H1 (cell line): ENCODE data around the gene PSORS1C1. TPM values are rescaled to one million over a fixed set of nuclear protein-coding genes. Genes with fewer than 3 reads are reported as not detected.

ENCODE experiments used
- CTCF ChIA-PET: fragments of 300-600 bp; sonication (Branson Sonifier 250); formaldehyde crosslinking; loops from one replicate; lab custom pipeline; 2021; ENCODE audit not compliant: partially characterized antibody; lab: Charles Lee
- POLR2A ChIA-PET: fragments of 300-600 bp; sonication (Branson Sonifier 250); formaldehyde crosslinking; loops from one replicate; lab custom pipeline; 2021; ENCODE audit warnings: inconsistent platforms; ENCODE audit not compliant: partially characterized antibody; lab: Charles Lee
- DNase-seq, 2 experiments: peaks; one replicate each; pipeline versions ENCODE4 v3.0.0 to v3.0.0-alpha.2; 2010 to 2022; ENCODE audit warnings: low spot score in 2 of 2, low read depth in 1 of 2, mixed read lengths in 1 of 2
- FAIRE-seq: peaks from 2 replicates; lab custom pipeline; 2011; peaks lifted over from hg19 to GRCh38; lab: Jason Lieb, UNC
- H2AFZ ChIP-seq: 2 replicates; pipeline ENCODE4 v1.8.1; 2012; ENCODE audit warnings: low read length, inconsistent platforms
- H2AK5ac ChIP-seq: 2 replicates; pipeline ENCODE4 v1.6.1; 2013; ENCODE audit warnings: low read depth, low read length
- H2BK120ac ChIP-seq: replicated peaks from 2 replicates; pipeline ENCODE3; 2013; ENCODE audit warnings: low read depth, low read length, inconsistent platforms
- H2BK12ac ChIP-seq: 2 replicates; pipeline ENCODE4 v1.6.1; 2013; ENCODE audit warnings: low read depth, low read length
- H2BK15ac ChIP-seq: 2 replicates; pipeline ENCODE4 v1.6.1; 2013; ENCODE audit warnings: low read length
- H2BK20ac ChIP-seq: 2 replicates; pipeline ENCODE4 v1.6.1; 2013; ENCODE audit warnings: low read length
- H2BK5ac ChIP-seq: 2 replicates; pipeline ENCODE4 v1.6.1; 2013; ENCODE audit warnings: low read depth, low read length
- H3K14ac ChIP-seq: 2 replicates; pipeline ENCODE4 v1.6.1; 2013; ENCODE audit warnings: inconsistent platforms; ENCODE audit not compliant: insufficient read length
- H3K18ac ChIP-seq: 2 replicates; pipeline ENCODE4 v1.6.1; 2013; ENCODE audit warnings: low read length; ENCODE audit errors: extremely low read depth
- H3K23ac ChIP-seq: 2 replicates; pipeline ENCODE4 v1.6.1; 2013; ENCODE audit warnings: inconsistent platforms; ENCODE audit not compliant: insufficient read length
- H3K23me2 ChIP-seq: 2 replicates; pipeline ENCODE4 v1.6.1; 2013; ENCODE audit warnings: low read depth, low read length
- H3K27ac ChIP-seq: 2 replicates; pipeline ENCODE4 v1.6.1; 2011; ENCODE audit warnings: low read depth, low read length, inconsistent platforms
- H3K27me3 ChIP-seq, 4 experiments: replicated peaks in 1 of 4; 1 replicate in 1 of 4; 2 replicates in 3 of 4; pipeline versions ENCODE4 v1.6.1 to v1.8.1; 2011 to 2013; ENCODE audit warnings: low read length in 3 of 4, mild to moderate bottlenecking in 3 of 4, inconsistent platforms in 2 of 4, mixed read lengths in 2 of 4, moderate library complexity in 1 of 4; ENCODE audit not compliant: control insufficient read depth in 3 of 4, insufficient read depth in 3 of 4; ENCODE audit errors: extremely low read depth in 1 of 4
- H3K36me3 ChIP-seq, 4 experiments: 2 replicates each; pipeline versions ENCODE4 v1.6.1 to v1.8.1; 2011 to 2013; ENCODE audit warnings: mild to moderate bottlenecking in 4 of 4, low read length in 3 of 4, moderate library complexity in 2 of 4, control low read depth in 1 of 4, inconsistent platforms in 1 of 4; ENCODE audit not compliant: insufficient read depth in 4 of 4, control insufficient read depth in 2 of 4
- H3K4ac ChIP-seq: replicated peaks from 2 replicates; pipeline ENCODE3; 2013; ENCODE audit warnings: low read length, low read depth, mixed read lengths, inconsistent platforms; ENCODE audit not compliant: insufficient read length
- H3K4me1 ChIP-seq, 4 experiments: replicated peaks in 1 of 4; 1 replicate in 1 of 4; 2 replicates in 3 of 4; pipeline versions ENCODE4 v1.6.1 to v1.8.1; 2011 to 2013; ENCODE audit warnings: low read length in 3 of 4, inconsistent platforms in 2 of 4, mixed read lengths in 1 of 4; ENCODE audit not compliant: insufficient read depth in 4 of 4, control insufficient read depth in 3 of 4
- H3K4me2 ChIP-seq, 2 experiments: 2 replicates each; pipeline versions ENCODE4 v1.6.1 to v1.8.1; 2011 to 2013; ENCODE audit warnings: low read depth in 2 of 2, low read length in 2 of 2, control low read depth in 1 of 2, inconsistent platforms in 1 of 2, mild to moderate bottlenecking in 1 of 2; ENCODE audit not compliant: insufficient read depth in 1 of 2
- H3K4me3 ChIP-seq, 4 experiments: fragments of 200-600, 300-600 bp in 1 of 4; sonication (generic), shearing (Covaris generic), sonication (Bioruptor Twin) in 1 of 4; 2 replicates each; pipeline versions ENCODE4 v1.5.1 to v1.8.1; 2011 to 2016; ENCODE audit warnings: low read length in 4 of 4, low read depth in 3 of 4, control low read depth in 2 of 4, inconsistent platforms in 2 of 4, mild to moderate bottlenecking in 2 of 4, mixed read lengths in 1 of 4, moderate library complexity in 1 of 4; ENCODE audit not compliant: insufficient read depth in 2 of 4; ENCODE audit errors: extremely low read depth in 1 of 4
- H3K56ac ChIP-seq: replicated peaks from 2 replicates; pipeline ENCODE3; 2013; ENCODE audit warnings: low read depth, mild to moderate bottlenecking, mixed read lengths, low read length, inconsistent platforms; ENCODE audit not compliant: insufficient read length
- H3K79me1 ChIP-seq: 2 replicates; pipeline ENCODE4 v1.6.1; 2013; ENCODE audit warnings: low read depth, low read length, control low read depth
- H3K79me2 ChIP-seq, 2 experiments: 2 replicates each; pipeline versions ENCODE4 v1.6.1 to v1.8.1; 2012 to 2013; ENCODE audit warnings: low read length in 2 of 2, mild to moderate bottlenecking in 2 of 2, inconsistent platforms in 1 of 2; ENCODE audit not compliant: insufficient read depth in 2 of 2, control insufficient read depth in 1 of 2
- H3K9ac ChIP-seq, 4 experiments: replicated peaks in 1 of 4; 1 replicate in 1 of 4; 2 replicates in 3 of 4; pipeline versions ENCODE4 v1.6.1 to v1.8.1; 2011 to 2013; ENCODE audit warnings: low read depth in 3 of 4, low read length in 3 of 4, control low read depth in 2 of 4, mild to moderate bottlenecking in 2 of 4, moderate library complexity in 2 of 4, inconsistent platforms in 1 of 4; ENCODE audit errors: extremely low read depth in 1 of 4
- H3K9me3 ChIP-seq, 2 experiments: 2 replicates each; pipeline versions ENCODE4 v1.6.1 to v1.8.1; 2012 to 2013; ENCODE audit warnings: mild to moderate bottlenecking in 2 of 2, moderate library complexity in 2 of 2, control low read depth in 1 of 2, inconsistent platforms in 1 of 2, low read depth in 1 of 2, low read length in 1 of 2, mixed read lengths in 1 of 2; ENCODE audit not compliant: insufficient read depth in 2 of 2
- H4K20me1 ChIP-seq, 2 experiments: replicated peaks in 1 of 2; 2 replicates each; pipeline versions ENCODE3 to v1.8.1; 2011 to 2013; ENCODE audit warnings: inconsistent platforms in 2 of 2, low read length in 2 of 2, mild to moderate bottlenecking in 1 of 2; ENCODE audit not compliant: insufficient read depth in 2 of 2, control insufficient read depth in 1 of 2
- H4K5ac ChIP-seq: 2 replicates; pipeline ENCODE4 v1.6.1; 2013; ENCODE audit warnings: low read length, low read depth, mixed read lengths, inconsistent platforms; ENCODE audit not compliant: insufficient read length
- H4K8ac ChIP-seq: 2 replicates; pipeline ENCODE4 v1.8.0; 2013; ENCODE audit warnings: mild to moderate bottlenecking, moderate library complexity, low read length, inconsistent platforms; ENCODE audit not compliant: insufficient read depth; ENCODE audit errors: extremely low read depth
- H4K91ac ChIP-seq: replicated peaks from 2 replicates; pipeline ENCODE3; 2013; ENCODE audit warnings: low read length, mixed read lengths, inconsistent platforms; ENCODE audit not compliant: insufficient read length
- JUN ChIP-seq: IDR thresholded peaks from 2 replicates; pipeline ENCODE4 v1.6.1; 2011; ENCODE audit warnings: low read depth, mild to moderate bottlenecking, improper control_type of control experiment, low read length
- SUZ12 ChIP-seq: fragments of 200-600 bp; sonication (generic); IDR thresholded peaks from 2 replicates; pipeline ENCODE4 v1.6.1; 2012; ENCODE audit warnings: mild to moderate bottlenecking, inconsistent platforms, low read length, moderate library complexity, mixed read lengths
- WGBS, 2 experiments: shearing (Covaris generic) in 1 of 2; methylation state at CpG; one replicate each; pipeline versions ENCODE4 v1.1.6 to v1.1.7; 2013 to 2015; ENCODE audit warnings: low lambda C conversion rate in 2 of 2, mixed read lengths in 2 of 2, inconsistent platforms in 1 of 2, low coverage in 1 of 2, missing lambda C conversion rate in 1 of 2; ENCODE audit not compliant: insufficient replicate concordance in 2 of 2, insufficient coverage in 1 of 2, insufficient read length in 1 of 2; ENCODE audit errors: extremely low coverage in 1 of 2, missing lambda C conversion rate in 1 of 2; 5-methylcytosine and 5-hydroxymethylcytosine counted together
- polyA plus RNA-seq, 7 experiments: library from polyadenylated mRNA; depleted of rRNA in 3 of 7; stranded (reverse) in 5 of 7; unstranded in 2 of 7; fragments of >200 nt in 5 of 7; fragments of 200-250 nt in 2 of 7; gene quantifications; 1 replicate in 5 of 7; 2 replicates in 1 of 7; 4 replicates in 1 of 7; pipeline versions ENCODE4 v1.2.1 to v1.2.3, GENCODE V29; 2011 to 2013; ENCODE audit warnings: missing spikeins in 2 of 7, mixed read lengths in 2 of 7
- total RNA-seq: library from RNA; stranded (reverse); fragmentation: NEBNext Ultra II Directional; extraction: Animal tissue kit (Norgen Biotek cat#: 25700); gene quantifications from 2 replicates; pipeline ENCODE4 v1.2.1, GENCODE V29; 2021

The PSORS1C1 gene
- total and polyA plus RNA-seq, 2 of the 8 experiments (the other 6 are each of a cell fraction or from before 2014, with no cell fraction given) = 0.12 to 0.52 TPM

DNA sequence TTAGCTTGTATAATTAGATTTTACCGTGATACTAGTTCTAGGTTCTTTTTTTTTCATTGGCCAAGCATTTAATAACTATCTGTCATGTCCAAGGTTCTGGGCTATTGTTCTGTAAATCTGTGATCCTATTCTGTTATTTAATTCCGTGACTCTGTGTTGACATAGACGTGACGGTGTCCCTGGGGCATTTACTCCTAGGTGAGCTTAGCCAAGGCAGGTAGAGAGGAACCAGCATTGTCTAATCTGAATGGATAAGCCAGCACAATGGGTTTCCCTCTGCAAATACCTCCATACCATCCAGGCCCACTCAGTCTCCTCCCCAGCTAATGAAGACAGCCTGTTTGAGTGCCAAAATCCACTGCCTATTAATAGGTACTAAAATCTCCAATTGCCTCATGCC, 14.5 kb downstream of the PSORS1C1 start:
- no peak overlapping the region for H2AFZ ChIP-seq
- H3K56ac ChIP-seq = no peak overlapping the region
- no peak overlapping the region; a peak in 1 of 7 replicates for H3K9ac ChIP-seq
- H3K27me3 ChIP-seq = no peaks in the 10 kb centered on the region
- DNase-seq (no peak), FAIRE-seq (no peak)
- WGBS, 2 experiments = 89% methylated on average over 4 of the region's 4 CpGs; no CpG with 5 or more reads in 1 of the 2 experiments
- no peaks in the 10 kb centered on the region for H3K79me1 ChIP-seq
- no peak overlapping the region for H2BK5ac ChIP-seq
- H4K20me1 ChIP-seq = no peaks in the 10 kb centered on the region
- no peaks in the 10 kb centered on the region for H3K36me3 ChIP-seq
- no peak overlapping the region for H4K8ac ChIP-seq
- no peak overlapping the region for H4K91ac ChIP-seq
- H2BK15ac ChIP-seq = no peak overlapping the region
- no peak overlapping the region for H4K5ac ChIP-seq
- no peak overlapping the region for H2AK5ac ChIP-seq
- H3K23me2 ChIP-seq = no peaks in the 10 kb centered on the region
- H3K27ac ChIP-seq = no peak overlapping the region
- H3K4me1 ChIP-seq = peaks cover 0 to 3% (median 3%) of the 10 kb centered on the region in 4 experiments; a peak in 3 of 7 replicates
- H3K79me2 ChIP-seq = no peaks in the 10 kb centered on the region
- ChIA-PET CTCF (interaction anchor here (0.7 to 13.5 kb wide), 23 partner anchors 12 to 555 kb away, joined by 3 to 187 read pairs (median 4); partner anchors contain the start of genes C6orf15, PSORS1C1 and PSORS1C2), POLR2A (interaction anchor here (0.9 to 68.5 kb wide), 3 partner anchors 13 to 238 kb away, joined by 3 to 2251 read pairs (median 4); partner anchors contain the start of genes CCHCR1, POU5F1, PSORS1C2 and TCF19)
- no peaks in the 10 kb centered on the region for H3K9me3 ChIP-seq
- TF ChIP-seq JUN (no peak), SUZ12 (no peak)
- H2BK12ac ChIP-seq = 0 out of 2 replicates have a peak overlapping the region, but pooled peaks have one; percentile 44
- no peak overlapping the region for H2BK20ac ChIP-seq
- H3K4me2 ChIP-seq = no peak overlapping the region
- no peak overlapping the region for H3K4me3 ChIP-seq
- no peak overlapping the region for H3K14ac ChIP-seq
- H3K23ac ChIP-seq = no peak overlapping the region
- no peak overlapping the region for H3K4ac ChIP-seq
- no peak overlapping the region for H3K18ac ChIP-seq
- no peak overlapping the region for H2BK120ac ChIP-seq
